C4-2B (cell line): ENCODE measurements around the gene SRCIN1.

Source experiments
- CTCF ChIP-seq: fragments of 450-650 bp; conservative IDR thresholded peaks from 2 replicates; pipeline ENCODE4 v1.5.1; 2017; ENCODE audit warnings: mild to moderate bottlenecking
- ZFX ChIP-seq: fragments of 450-650 bp; IDR thresholded peaks from 2 replicates; pipeline ENCODE4 v1.6.1; 2017

GRCh38 chr17:38603786-38604478, 1.8 kb downstream of the SRCIN1 start:
- TF ChIP-seq CTCF (no peak), ZFX (no peak)
